AG08395 (cell line): ENCODE data around the gene KCNG3.

Source experiments
- DNase-seq: peaks from one replicate; pipeline ENCODE4 v3.0.0; 2012; ENCODE audit warnings: mixed read lengths, low spot score

The KCNG3 gene

DNA sequence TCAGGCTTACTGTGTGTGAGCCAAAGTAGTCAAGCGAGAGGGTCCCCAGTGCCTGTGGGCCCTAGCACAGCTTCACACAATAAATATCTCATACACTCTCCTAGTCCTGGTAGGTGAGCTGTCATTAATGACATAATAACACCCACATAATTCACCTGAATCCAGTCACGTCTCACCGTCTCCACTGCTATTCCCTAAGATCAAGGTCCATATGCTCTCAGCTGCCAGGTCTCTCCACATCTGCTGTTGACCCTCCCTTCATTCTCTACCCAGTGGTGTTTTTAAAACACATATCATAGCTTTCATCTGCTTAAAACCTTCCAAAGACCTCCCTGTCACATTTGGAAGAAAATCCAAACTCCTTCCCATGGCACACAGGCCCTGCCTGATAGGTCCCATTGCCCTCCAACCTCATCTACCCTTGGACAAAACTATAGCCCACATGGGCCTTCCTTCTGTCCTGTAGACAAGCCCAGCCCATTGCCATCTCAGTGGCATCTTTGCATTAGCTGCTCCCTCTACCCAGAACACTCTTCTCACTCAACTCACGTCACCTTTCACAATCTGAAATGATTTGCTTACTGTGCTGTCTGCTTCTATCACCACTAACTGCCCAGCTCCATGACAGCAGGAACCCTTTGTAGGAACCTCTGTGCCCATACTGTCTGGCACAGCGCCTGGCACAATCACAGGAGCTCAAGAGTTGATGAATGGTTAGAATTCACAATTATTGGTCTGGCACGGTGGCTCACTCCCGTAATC is 7.5 kb downstream of the KCNG3 start:
- no peak for DNase-seq

DNA sequence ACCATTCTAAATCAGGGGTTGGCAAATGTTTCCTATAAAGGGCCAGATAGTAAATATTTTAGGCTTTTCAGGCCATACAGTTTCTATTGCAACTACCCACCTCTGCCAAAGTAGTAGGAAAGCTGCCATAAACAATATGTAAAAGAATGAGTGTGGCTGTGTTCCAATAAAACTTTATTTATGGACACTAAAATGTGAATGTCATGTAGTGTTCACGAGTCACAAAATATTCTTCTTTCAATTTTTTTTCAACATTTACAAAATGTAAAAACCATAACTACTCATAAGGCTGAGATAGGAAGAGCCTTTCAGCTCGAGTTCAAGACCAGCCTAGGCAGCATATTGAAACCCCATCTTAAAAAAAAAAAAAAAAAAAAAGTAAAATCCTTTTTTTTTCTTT is 13.4 kb downstream of the KCNG3 start:
- DNase-seq: no peak

- no peak for DNase-seq
Measured at GRCh38 chr2:42474765-42475454, 18.9 kb downstream of the KCNG3 start.

- no peak for DNase-seq
Measured at GRCh38 chr2:42470706-42471105, 23.1 kb downstream of the KCNG3 start.

- no peak for DNase-seq
Measured at GRCh38 chr2:42464631-42465030, 29.2 kb downstream of the KCNG3 start.

- DNase-seq: no peak
Measured at GRCh38 chr2:42463570-42463969, 30.2 kb downstream of the KCNG3 start.

GRCh38 chr2:42459296-42459695 is 34.5 kb downstream of the KCNG3 start:
- no peak for DNase-seq

DNA sequence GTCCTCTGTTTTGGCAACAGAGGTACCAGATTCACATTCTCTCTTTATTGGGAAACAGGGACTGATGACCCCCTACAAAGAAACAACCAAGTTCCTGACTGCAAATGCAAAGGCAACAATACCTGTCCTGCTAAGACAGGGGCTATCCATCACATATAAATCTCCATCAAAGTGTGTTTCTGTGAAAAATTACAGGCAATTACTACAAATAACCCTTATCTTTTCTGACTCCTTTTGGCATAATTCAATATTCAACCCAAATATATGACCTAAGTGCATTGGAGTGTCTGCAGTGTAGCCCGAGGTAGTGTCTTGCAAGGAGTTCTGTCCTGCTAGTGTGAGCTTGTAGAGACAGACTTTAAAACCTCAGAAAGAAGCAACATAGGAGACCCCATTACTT is 35.4 kb downstream of the KCNG3 start:
- DNase-seq: no peak

DNA sequence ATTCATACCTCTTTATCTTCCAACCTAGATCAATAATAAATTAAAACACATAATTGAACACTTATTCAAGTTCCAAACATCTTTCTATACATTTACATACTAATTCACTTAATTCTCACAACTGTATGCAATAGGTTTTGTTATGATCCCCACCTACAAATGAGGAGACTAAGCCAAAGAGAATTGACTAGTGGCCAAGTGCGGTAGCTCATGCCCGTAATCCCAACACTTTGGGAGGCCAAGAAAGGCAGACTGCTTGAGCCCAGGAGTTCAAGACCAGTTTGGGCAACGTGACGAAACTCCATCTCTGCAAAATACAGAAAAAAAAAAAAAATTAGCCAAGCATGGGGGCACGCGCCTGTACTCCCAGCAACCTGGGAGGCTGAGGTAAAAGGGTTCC is 36.8 kb downstream of the KCNG3 start:
- no peak for DNase-seq

- no peak for DNase-seq
Measured at GRCh38 chr2:42456126-42456839, 37.5 kb downstream of the KCNG3 start.

DNA sequence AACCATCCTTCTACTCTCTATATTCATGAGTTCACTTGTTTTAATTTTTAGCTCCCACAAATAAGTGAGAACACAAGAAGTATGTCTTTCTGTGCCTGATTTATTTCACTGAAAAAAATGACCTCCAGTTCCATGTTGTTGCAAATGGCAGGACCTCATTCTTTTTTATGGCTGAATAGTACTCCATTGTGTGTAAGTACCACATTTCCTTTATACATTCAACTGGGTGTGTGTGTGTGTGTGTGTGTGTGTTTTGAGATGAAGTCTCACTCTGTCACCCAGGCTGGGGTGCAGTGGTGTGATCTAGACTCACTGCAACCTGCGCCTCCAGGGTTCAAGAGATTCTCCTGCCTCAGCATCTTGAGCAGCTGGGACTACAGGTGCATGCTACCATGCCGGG is 41.2 kb downstream of the KCNG3 start:
- no peak for DNase-seq

DNA sequence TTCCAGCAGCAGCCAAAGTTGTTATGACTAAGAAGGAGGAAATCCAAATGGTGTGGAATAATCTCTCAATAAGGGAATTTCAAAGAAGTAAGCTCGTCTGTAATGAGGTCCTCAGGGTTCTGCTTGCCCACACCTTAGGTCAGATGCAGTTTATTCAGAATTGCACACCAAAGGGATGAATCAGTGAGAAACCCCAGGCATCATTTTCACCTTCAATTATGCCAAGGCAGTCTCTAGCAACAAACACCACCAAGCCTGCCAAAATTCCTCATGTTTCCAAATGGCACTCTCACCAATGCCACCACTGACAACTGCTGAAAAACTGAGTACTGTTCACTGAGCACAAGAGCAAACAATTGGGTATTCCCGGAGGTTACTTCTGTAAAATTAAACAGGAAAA is 43.6 kb downstream of the KCNG3 start:
- DNase-seq: peak; percentile 7

- DNase-seq: no peak
Measured at GRCh38 chr2:42449163-42450087, 44.4 kb downstream of the KCNG3 start.

- DNase-seq: no peak
Measured at GRCh38 chr2:42448163-42448562, 45.6 kb downstream of the KCNG3 start.

DNA sequence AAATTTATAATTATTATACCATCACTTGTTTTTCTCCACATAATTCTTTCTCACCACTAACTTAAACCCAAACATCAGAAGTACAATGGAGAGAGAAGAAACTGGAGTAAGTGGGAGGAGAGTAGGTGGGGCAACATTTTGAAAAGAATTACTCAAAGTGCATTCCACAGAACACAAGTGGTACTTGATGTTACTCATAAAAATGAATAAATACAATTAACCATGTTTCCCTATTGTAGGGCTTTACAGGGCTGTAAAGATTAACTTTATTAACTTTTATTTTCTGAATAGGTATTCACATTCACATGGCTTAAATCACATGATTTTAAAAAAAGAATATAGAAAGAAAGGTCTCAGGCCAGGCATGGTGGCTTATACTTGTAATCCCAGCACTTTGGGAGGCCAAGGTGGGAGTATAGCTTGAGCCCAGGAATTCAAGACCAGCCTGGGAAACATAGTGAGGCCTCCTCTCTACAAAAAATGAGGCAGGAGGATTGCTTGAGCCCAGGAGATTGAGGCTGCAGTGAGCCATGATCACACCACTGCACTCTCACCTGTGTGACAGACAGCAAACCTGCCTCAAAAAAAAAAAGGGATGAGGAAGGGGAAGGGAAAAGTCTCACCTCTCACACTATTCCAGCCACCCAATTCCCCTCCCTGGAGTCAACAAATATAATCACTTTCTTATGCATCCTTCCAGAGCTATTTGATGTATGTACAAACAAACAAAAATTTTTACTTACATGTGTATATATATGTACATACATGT is 47.1 kb downstream of the KCNG3 start:
- no peak for DNase-seq

- DNase-seq: no peak
Measured at GRCh38 chr2:42443718-42444399, 49.9 kb downstream of the KCNG3 start.

DNA sequence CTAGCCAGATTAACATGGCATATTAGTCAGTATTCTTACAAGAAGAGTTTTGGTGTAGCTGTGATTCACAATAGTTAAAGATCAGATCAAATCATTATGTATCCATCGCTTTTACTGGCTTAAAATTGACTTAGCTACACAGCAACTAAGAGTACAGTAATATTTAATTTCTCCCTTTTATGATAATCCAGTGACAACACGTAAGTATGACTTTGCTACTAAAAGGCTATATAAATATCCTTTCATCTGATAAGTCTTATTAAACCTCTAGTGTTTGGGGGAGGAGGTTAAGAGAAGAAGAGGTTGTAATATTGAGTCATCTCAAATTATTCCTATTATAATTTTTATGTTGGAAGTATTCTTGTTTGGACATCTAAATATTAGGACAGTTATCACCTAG is 51.0 kb downstream of the KCNG3 start:
- DNase-seq: no peak

DNA sequence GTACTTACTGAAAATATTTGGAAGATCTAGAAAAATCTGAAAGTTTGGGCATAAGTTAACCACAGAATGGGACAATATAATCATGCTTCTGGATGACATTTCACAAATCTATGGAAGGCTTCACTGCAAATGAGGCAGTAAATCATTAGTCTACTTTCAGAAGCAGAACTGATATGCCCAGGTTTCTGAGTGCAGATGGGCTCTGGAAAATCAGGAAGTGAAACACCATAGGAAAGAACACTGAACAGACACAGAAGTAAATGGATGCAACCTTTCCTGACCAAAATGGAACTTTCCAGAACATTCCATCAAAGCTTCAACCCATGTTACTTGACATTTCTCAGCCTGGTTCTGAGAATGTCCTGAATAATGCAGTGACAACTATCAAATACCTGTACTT is 55.1 kb downstream of the KCNG3 start:
- no peak for DNase-seq

- no peak for DNase-seq
Measured at GRCh38 chr2:42436370-42436769, 57.4 kb downstream of the KCNG3 start.

DNA sequence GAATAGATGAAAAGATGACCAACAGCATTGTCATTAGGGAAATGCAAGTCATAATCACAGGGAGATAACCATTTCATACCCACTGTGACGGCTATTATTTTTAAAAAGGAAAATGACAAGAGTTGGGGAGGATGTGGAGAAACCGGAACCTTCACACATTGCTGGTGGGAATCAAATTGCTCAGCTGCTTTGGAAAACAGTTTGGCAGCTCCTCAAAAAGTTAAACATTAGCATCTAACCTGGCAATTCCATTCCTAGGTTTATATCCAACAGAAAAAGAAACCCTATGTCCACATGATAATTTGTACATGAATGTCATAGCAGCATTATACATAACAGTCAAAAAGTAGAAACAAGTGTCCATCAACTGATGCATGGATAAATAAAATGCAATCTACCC is 58.2 kb downstream of the KCNG3 start:
- no peak for DNase-seq

DNA sequence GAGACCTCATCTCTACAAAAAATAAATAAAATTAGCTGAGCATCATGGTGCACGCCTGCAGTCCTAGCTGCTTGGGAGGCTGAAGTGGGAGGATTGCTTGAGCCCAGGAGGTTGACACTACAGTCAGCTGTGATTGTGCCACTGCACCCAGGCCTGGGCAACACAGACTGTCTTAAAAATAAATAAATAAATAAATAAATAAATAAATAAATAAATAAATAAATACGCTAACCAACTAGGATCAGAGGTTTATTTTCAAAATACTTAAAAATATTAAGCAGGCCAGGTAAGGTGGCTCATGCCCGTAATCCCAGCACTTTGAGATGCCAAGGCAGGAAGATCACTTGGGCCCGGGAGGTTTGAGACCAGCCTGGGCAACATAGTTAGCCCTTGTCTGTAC is 63.6 kb downstream of the KCNG3 start:
- no peak for DNase-seq
